ENCODE results near the gene OPTN.
A peak's percentile ranks its signal among the peaks of the same experiment; 100 is the strongest.
"Not testable (repeated sequence)": the region's sequence is repeated elsewhere in the genome, so short reads cannot be mapped to it uniquely, and the experiment has no call there.

The OPTN gene

GRCh38 chr10:13090289-13090688 is 9.7 kb upstream of the OPTN start:
- no peak for DNase-seq (ENCODE audit: low read depth)

GRCh38 chr10:13091801-13092200 is 8.2 kb upstream of the OPTN start:
- DNase-seq (ENCODE audit: low read depth), result no peak

- no peak for DNase-seq (ENCODE audit: low read depth)
Observed at GRCh38 chr10:13092291-13093102, 7.5 kb upstream of the OPTN start.

GRCh38 chr10:13094082-13094481 is 5.9 kb upstream of the OPTN start:
- not testable (repeated sequence) for DNase-seq (ENCODE audit: low read depth)

GRCh38 chr10:13095094-13095493 is 4.9 kb upstream of the OPTN start:
- DNase-seq (ENCODE audit: low read depth), result no peak

GRCh38 chr10:13095929-13096328 is 4.0 kb upstream of the OPTN start:
- DNase-seq (ENCODE audit: low read depth), result no peak

- peak; percentile 24 for DNase-seq (ENCODE audit: low read depth)
Observed at GRCh38 chr10:13099144-13099665, 758 bp upstream of the OPTN start.

- DNase-seq (ENCODE audit: low read depth), result no peak
Observed at GRCh38 chr10:13100349-13101294, 659 bp downstream of the OPTN start.

GRCh38 chr10:13102002-13102794 is 2.2 kb downstream of the OPTN start:
- no peak for DNase-seq (ENCODE audit: low read depth)

- no peak for DNase-seq (ENCODE audit: low read depth)
Observed at GRCh38 chr10:13103554-13103953, 3.6 kb downstream of the OPTN start.

GRCh38 chr10:13104697-13105096 is 4.7 kb downstream of the OPTN start:
- no peak for DNase-seq (ENCODE audit: low read depth)

GRCh38 chr10:13105184-13105583 is 5.2 kb downstream of the OPTN start:
- no peak for DNase-seq (ENCODE audit: low read depth)

- no peak for DNase-seq (ENCODE audit: low read depth)
Observed at GRCh38 chr10:13106387-13107045, 6.6 kb downstream of the OPTN start.

- DNase-seq (ENCODE audit: low read depth), result no peak
Observed at GRCh38 chr10:13110908-13111307, 10.9 kb downstream of the OPTN start.

- DNase-seq (ENCODE audit: low read depth), result no peak
Observed at GRCh38 chr10:13113544-13113943, 13.6 kb downstream of the OPTN start.

GRCh38 chr10:13115832-13116803 is 16.2 kb downstream of the OPTN start:
- no peak for DNase-seq (ENCODE audit: low read depth)

- DNase-seq (ENCODE audit: low read depth), result no peak
Observed at GRCh38 chr10:13117841-13118783, 18.1 kb downstream of the OPTN start.

- no peak for DNase-seq (ENCODE audit: low read depth)
Observed at GRCh38 chr10:13118784-13119410, 18.9 kb downstream of the OPTN start.

All from HS-5 (cell line).